Cardiac muscle cell (in vitro differentiated cells and primary cell): ENCODE measurements around the gene EIF3M. TPM values are rescaled to one million over a fixed set of nuclear protein-coding genes. Genes with fewer than 3 reads are reported as not detected.

Experiments used
- DNase-seq, 2 donors: peaks; one replicate each; pipeline versions ENCODE4 v3.0.0 to v3.0.0-alpha.2; 2010 to 2017; ENCODE audit warnings: low read depth in 1 of 2, low spot score in 1 of 2
- H3K27ac ChIP-seq: fragments of 200-600 bp; sonication (generic); 2 replicates; pipeline ENCODE4 v1.5.1; 2016
- H3K27me3 ChIP-seq: fragments of 200-600 bp; sonication (generic); 2 replicates; pipeline ENCODE4 v1.6.0; 2016; ENCODE audit warnings: control low read depth
- H3K36me3 ChIP-seq: fragments of 200-600 bp; sonication (generic); 2 replicates; pipeline ENCODE4 v1.5.1; 2016; ENCODE audit warnings: control low read depth
- H3K4me1 ChIP-seq: fragments of 200-600 bp; sonication (generic); 2 replicates; pipeline ENCODE4 v1.8.1; 2017; ENCODE audit warnings: low read depth, mild to moderate bottlenecking, mixed run types
- H3K4me3 ChIP-seq: fragments of 200-600 bp; sonication (generic); 2 replicates; pipeline ENCODE4 v1.5.1; 2016; ENCODE audit warnings: mild to moderate bottlenecking
- H3K9me3 ChIP-seq: fragments of 200-600 bp; sonication (generic); 2 replicates; pipeline ENCODE4 v1.5.1; 2017; ENCODE audit warnings: low read depth, mild to moderate bottlenecking, control low read depth
- polyA plus RNA-seq: library from polyadenylated mRNA; unstranded; fragments of >200 nt; fragmentation: Nextera tagmentation; extraction: Ambion mirVana; gene quantifications from 2 replicates; pipeline ENCODE4 v1.2.1, GENCODE V29; 2016
- total RNA-seq: library from RNA; depleted of rRNA; stranded (reverse); fragments of >200 nt; gene quantifications from 2 replicates; pipeline ENCODE4 v1.2.3, GENCODE V29; 2016
- TF ChIP-seq, protein P1 (sequence below): IDR thresholded peaks from 2 replicates; pipeline ENCODE4 v1.5.1; 2012; ENCODE audit warnings: low read depth, mild to moderate bottlenecking, low read length

Gene EIF3M
- 530 and 587 TPM in 2 replicates for total RNA-seq
- 343 and 356 TPM in 2 replicates for polyA plus RNA-seq

DNA sequence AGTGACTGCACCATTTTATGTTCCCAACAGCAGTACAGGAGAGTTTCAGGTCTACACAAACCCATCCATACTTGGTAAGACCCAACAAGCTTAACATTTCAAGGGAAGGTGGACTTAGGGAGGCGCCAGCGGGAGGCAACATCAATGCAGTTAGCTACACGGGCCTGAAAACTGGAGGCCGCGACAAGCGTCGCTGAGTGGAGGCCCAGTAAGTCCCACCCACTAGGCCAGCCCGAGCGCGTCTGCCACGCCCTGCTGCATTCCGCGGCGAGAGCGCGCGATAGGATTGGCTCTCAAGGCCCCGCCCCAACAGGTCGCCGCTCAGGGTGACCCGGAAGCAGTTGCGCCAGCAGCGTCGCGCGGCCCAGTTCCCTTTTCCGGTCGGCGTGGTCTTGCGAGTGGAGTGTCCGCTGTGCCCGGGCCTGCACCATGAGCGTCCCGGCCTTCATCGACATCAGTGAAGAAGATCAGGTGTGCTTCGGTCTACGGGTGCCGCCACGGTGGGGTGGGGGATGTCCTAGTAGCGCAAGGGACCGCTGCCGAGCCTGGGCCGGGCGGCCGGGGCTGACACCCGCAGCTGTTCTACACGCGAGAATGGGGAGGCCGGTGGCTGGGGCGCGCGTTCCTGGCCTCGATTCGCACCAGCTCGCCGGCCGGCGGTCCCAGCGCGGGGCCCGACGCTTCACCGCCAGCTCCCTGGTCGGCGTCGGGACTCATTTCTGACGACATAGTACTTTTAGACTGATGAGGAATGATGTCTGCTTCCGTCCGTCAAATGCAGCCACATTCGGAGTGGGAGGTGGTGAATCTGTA is at the start of gene EIF3M:
TSS of gene EIF3M (plus strand) at position 373 of the 813 bp plus-strand sequence. CDS start at position 430, 57 bp downstream.
- peak; percentile 97 to 98 for DNase-seq
- Histone ChIP-seq H3K9me3 (no peaks in the 10 kb centered on the region), H3K27ac (peak within 1 kb of the TSS; percentile 95), H3K36me3 (no peaks in the 10 kb centered on the region), H3K27me3 (no peaks in the 10 kb centered on the region), H3K4me3 (peak within 1 kb of the TSS; percentile 84), H3K4me1 (peaks cover 6% of the 10 kb centered on the region)
- TF ChIP-seq, protein P1, sequence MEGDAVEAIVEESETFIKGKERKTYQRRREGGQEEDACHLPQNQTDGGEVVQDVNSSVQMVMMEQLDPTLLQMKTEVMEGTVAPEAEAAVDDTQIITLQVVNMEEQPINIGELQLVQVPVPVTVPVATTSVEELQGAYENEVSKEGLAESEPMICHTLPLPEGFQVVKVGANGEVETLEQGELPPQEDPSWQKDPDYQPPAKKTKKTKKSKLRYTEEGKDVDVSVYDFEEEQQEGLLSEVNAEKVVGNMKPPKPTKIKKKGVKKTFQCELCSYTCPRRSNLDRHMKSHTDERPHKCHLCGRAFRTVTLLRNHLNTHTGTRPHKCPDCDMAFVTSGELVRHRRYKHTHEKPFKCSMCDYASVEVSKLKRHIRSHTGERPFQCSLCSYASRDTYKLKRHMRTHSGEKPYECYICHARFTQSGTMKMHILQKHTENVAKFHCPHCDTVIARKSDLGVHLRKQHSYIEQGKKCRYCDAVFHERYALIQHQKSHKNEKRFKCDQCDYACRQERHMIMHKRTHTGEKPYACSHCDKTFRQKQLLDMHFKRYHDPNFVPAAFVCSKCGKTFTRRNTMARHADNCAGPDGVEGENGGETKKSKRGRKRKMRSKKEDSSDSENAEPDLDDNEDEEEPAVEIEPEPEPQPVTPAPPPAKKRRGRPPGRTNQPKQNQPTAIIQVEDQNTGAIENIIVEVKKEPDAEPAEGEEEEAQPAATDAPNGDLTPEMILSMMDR: no peak

DNA sequence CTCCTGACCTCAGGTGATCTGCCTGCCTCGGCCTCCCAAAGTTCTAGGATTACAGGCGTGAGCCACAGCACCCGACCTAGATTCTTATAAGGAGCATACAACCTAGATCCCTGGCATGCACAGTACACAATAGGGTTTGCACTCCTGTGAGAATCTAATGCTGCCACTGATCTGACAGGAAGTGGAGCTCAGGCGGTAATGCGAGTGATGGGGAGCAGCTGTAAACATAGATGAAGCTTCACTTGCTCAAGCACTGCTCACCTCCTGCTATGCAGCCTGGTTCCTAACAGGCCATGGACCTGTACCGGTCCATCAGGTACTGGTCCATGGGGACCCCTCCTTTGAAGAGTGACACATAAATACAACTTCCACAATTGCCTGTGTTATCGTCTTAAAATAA is 44.8 kb upstream of the EIF3M start:
- Histone ChIP-seq H3K4me3 (no peak overlapping the region), H3K27ac (no peak overlapping the region), H3K36me3 (no peaks in the 10 kb centered on the region), H3K27me3 (no peaks in the 10 kb centered on the region), H3K4me1 (no peaks in the 10 kb centered on the region), H3K9me3 (no peaks in the 10 kb centered on the region)
- TF ChIP-seq, protein P1: no peak
- DNase-seq: no peak

DNA sequence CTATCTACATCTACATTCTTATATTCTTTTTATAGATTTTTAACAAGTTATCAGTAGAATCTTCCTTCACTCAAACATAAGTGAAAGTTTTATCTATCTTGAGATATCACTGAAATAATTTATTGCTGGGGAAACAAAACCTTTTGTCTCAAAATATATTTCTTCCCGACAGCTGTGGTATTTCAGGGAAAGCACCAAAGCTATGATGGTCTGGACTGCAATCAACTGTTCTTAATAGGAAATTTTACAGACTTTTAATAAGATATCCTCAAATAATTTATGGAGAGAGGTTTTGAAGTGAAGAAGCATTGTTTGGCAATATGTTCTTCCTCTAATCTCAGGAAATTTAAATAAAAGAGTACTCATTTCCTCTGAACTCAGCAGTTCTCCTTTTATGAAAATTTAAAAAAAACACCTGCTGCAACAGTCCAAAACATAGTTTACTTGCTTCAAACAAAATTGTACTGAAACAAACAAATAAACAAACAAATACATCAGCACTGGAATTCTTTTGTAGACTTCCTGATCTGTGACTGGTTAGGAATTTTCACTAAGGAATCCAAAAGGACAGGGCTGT is 33.9 kb upstream of the EIF3M start:
- Histone ChIP-seq H3K27ac (no peak overlapping the region), H3K4me1 (peaks cover 2% of the 10 kb centered on the region), H3K27me3 (no peaks in the 10 kb centered on the region), H3K9me3 (no peaks in the 10 kb centered on the region), H3K36me3 (no peaks in the 10 kb centered on the region), H3K4me3 (no peak overlapping the region)
- DNase-seq: no peak
- TF ChIP-seq, protein P1: no peak

DNA sequence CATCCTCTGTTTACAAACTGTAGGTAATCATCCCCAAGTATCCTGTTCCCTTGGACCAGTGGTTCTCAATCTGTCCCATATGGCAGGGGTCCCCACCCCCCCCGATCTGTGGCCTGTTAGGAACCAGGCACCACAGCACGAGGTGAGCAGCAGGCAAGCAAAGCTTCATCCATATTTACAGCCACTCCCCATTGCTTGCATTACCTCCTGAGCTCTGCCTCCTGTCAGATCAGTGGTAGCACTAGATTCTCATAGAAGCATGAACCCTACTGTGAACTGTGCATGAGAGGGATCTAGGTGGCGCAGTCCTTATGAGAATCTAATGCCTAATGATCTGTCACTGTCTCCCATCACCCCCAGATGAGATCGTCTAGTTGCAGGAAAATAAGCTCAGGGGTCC is 33.4 kb upstream of the EIF3M start:
- Histone ChIP-seq H3K27me3 (no peaks in the 10 kb centered on the region), H3K4me3 (no peak overlapping the region), H3K4me1 (peaks cover 7% of the 10 kb centered on the region), H3K27ac (no peak overlapping the region), H3K9me3 (no peaks in the 10 kb centered on the region), H3K36me3 (no peaks in the 10 kb centered on the region)
- TF ChIP-seq, protein P1: no peak
- no peak for DNase-seq

DNA sequence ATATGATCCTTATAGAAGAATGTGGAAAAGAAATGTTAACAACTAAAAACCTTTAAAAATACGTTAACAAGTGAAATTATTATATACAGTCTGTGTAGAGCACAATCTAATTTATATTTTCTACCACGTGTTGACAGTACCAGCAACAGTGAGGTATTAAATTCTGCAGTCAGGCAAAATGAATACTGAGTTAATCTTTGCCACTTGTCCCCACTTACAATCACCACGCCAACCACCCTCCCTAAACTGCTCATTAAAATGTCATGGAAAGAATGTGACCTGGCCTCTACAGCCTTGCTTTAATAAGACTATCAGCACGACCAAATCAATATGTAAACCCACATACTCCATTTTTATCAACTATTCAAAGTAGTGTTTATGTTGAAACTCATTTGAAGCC is 28.5 kb upstream of the EIF3M start:
- no peaks in the 10 kb centered on the region for H3K9me3 ChIP-seq
- peak in 1 of 2 donors; percentile 40 for DNase-seq
- H3K36me3 ChIP-seq: no peaks in the 10 kb centered on the region
- H3K4me3 ChIP-seq: no peak overlapping the region
- H3K27ac ChIP-seq: no peak overlapping the region
- TF ChIP-seq, protein P1: no peak
- peaks cover 10% of the 10 kb centered on the region for H3K4me1 ChIP-seq
- H3K27me3 ChIP-seq: no peaks in the 10 kb centered on the region
